ENCODE results near the gene TASP1.

- no peak for TF ChIP-seq CTCF (IDR thresholded peaks at IDR 0.05)
- no peak for TF ChIP-seq ZFX (IDR thresholded peaks at IDR 0.05; ENCODE audit: borderline replicate concordance)
These were observed 235.7 kb downstream of the TASP1 start for GRCh38 chr20:13402986-13403385.
